ENCODE data around the gene XKR8.

DNA sequence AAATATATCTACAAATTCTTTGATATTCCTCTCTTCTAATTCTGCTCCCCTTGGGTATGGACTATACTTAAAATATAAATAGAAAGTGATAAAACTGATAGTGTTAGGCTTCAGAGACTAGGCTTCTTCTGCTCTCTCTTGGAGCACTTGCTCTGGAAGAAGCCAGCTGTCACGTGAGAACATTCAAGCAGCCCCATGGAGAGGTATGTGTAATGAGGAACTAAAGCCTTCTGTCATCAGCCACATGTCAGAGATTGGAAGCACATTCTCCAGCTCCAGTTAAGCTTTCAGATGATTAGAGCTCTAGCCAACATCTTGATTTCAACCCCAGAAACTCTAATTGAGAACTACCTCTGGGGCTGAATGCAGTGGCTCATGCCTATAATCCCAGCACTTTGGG is 34.3 kb downstream of the XKR8 start:
- TF ChIP-seq CTCF (IDR thresholded peaks at IDR 0.05; ENCODE audit: poor library complexity, severe bottlenecking) (no peak), EZH2 (IDR thresholded peaks at IDR 0.05; ENCODE audit: borderline replicate concordance, insufficient read depth, low read length, poor library complexity, severe bottlenecking) (no peak), POLR2AphosphoS5 (IDR thresholded peaks at IDR 0.05) (no peak), RAD21 (conservative IDR thresholded peaks at IDR 0.05) (no peak), EP300 (conservative IDR thresholded peaks at IDR 0.05; ENCODE audit: poor library complexity, severe bottlenecking) (no peak), MXI1 (conservative IDR thresholded peaks at IDR 0.05; ENCODE audit: poor library complexity, severe bottlenecking) (no peak)
- TF ChIP-seq, protein P1, sequence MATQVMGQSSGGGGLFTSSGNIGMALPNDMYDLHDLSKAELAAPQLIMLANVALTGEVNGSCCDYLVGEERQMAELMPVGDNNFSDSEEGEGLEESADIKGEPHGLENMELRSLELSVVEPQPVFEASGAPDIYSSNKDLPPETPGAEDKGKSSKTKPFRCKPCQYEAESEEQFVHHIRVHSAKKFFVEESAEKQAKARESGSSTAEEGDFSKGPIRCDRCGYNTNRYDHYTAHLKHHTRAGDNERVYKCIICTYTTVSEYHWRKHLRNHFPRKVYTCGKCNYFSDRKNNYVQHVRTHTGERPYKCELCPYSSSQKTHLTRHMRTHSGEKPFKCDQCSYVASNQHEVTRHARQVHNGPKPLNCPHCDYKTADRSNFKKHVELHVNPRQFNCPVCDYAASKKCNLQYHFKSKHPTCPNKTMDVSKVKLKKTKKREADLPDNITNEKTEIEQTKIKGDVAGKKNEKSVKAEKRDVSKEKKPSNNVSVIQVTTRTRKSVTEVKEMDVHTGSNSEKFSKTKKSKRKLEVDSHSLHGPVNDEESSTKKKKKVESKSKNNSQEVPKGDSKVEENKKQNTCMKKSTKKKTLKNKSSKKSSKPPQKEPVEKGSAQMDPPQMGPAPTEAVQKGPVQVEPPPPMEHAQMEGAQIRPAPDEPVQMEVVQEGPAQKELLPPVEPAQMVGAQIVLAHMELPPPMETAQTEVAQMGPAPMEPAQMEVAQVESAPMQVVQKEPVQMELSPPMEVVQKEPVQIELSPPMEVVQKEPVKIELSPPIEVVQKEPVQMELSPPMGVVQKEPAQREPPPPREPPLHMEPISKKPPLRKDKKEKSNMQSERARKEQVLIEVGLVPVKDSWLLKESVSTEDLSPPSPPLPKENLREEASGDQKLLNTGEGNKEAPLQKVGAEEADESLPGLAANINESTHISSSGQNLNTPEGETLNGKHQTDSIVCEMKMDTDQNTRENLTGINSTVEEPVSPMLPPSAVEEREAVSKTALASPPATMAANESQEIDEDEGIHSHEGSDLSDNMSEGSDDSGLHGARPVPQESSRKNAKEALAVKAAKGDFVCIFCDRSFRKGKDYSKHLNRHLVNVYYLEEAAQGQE (IDR thresholded peaks at IDR 0.05; ENCODE audit: borderline replicate concordance) = no peak
